GM19025 (cell line): Measurements from ENCODE around the gene TPSAB1.
"Not testable (repeated sequence)": the region's sequence is repeated elsewhere in the genome, so short reads cannot be mapped to it uniquely, and the experiment has no call there.

Source experiments
- ATAC-seq: cut with Tn5 transposase; IDR thresholded peaks from one replicate; pipeline ENCODE4 v1.9.1; 2021; ENCODE audit warnings: mild to moderate bottlenecking, low read depth, moderate library complexity; ENCODE audit not compliant: unreplicated experiment

Gene TPSAB1

DNA sequence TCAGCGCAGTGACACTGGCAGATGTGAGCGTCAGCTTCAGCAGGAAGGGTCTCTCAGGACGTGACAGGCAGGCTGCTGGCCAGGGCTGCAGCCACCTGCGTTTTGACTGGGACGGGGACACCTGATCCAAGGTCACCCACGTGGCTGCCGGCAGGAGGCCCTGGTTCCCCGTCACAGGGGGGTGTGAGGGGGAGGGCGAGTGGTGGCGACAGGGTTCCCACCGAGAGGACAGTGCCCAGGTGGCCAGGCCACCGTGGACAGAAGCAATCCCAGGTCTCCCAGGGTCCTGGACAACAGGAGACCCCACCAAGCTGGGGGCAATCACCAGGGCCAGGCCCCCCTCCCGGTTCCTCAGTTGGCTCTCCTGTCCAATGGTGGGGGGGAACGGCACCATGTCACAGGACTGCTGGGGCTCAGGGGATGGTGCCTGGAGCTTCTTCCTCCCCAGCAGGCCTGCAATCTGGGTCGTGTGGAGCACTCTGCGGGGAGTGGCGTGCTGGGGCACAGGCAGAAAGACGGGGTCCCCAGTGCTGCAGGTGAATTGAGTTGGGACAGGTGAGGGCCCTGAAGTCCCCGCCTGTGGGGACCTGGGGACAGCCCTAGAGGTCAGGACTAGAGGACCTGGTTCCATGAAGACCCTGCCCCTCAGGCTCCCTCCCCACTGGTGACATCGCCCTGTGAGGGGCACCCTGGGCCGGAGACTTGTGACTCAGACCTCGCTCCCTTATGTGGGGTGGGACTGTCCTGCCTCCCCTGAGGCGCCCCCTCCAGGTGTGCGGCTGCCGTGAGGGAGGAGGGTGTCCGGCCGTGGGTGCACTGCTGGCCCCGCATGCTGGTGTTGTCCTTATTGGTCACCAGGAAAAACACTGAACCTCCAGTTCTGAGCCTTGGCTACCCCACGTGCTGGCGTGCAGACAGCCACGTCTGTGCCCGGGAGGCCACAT is 3.7 kb downstream of the TPSAB1 start:
- not testable (repeated sequence) for ATAC-seq

DNA sequence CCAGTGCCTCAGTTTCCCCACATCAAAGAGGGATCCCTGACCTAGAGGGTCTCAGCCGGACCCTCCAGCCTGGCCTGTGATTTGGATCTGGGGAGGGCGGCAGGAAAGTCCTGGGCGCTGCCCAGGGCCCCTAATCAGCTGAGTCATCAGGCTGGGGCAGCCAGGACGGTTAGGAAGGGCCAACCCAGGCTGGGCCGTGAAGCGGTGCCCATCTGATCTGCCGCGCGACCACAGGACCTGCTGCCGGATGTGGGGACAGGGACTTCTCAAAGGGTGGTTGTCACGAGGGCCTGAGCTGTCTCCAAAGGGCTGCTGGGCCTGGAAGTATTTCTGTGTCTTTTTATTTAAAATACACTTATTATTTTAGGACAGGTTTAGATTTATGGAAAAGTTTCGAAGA is 4.4 kb downstream of the TPSAB1 start:
- ATAC-seq = no peak

DNA sequence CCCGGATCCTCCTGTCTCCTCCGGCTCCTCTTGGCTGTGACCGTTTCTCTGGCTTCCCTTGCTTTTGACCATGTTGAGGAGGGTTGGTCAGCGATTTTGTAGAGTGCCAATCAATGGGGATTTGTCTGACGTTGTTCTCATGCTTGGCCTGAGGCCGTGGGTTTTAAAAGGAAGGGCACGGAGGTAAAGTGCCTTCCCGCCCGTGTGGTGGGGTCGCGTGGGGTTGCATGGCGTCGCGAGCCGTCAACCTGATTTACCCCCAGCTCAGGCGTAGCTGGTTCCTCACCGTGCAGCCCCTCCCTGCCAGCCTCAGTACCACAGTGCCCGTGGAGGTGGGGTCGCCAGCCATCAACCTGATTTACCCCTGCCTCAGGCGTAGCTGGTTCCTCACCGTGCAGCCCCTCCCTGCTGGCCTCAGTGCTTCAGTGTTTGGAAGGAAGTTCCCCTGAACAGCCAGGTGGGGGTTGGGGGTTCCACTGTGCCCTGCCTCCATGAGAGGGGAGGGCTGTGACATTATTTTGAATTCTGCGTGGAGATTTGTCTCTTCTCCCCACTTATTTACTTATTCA is 5.0 kb downstream of the TPSAB1 start:
- no peak for ATAC-seq

DNA sequence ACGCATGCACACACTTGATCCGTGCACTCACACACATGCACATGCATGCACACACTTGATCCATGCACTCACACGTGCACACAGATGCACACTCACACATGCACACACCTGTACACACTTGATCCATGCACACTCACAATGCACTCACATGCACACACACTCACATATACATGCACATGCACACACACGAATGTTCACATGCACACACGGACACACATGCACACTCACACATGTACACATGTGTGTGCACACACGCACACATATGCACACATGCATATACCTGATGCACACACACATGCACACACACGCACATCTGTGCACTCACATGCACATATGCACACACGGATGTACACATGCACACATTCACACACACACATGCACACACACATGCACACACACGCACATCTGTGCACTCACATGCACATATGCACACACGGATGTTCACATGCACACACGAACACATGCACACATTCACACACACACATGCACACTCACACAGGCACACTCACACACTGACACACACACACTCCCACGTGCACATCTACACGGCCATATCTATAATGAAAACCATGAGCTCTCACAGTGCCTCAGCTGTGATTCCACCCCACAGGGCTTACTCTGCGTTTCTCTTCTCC is 7.5 kb downstream of the TPSAB1 start:
- ATAC-seq = not testable (repeated sequence)

DNA sequence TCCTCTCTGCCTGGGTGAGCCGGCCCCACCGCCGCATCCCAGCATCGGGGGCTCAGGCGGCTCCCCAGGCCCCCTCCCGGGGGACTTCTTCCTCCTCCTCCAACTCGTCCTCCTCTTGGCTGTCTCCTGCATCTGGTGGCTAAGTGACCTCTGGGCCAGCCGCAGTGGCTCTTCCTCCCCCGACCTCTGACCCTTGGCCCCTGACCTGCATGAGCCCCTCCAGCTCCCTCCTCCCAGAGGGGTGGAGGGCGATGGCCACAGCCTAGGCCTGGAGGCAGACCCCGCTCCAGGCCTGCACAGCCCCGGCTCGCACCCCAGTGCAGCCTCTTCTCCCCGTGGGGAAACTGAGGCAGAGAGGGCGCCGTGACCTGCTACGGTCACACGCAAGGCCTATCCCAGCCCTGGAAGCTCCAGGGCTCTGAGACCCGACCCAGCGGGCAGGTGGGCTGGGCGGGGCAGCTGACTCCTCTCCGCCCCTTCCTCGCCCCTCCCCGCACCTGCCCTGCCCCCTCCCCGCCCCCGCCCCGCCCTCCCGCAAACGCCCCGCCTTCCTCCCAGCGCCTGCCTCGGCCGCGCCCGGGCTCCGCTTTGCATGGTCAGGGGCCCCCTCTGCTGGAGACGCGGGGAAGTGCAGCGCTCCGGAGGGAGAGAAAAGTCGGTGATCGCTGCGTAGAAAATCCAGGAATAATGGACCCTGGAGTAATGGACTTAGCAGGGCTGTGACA is 8.7 kb downstream of the TPSAB1 start:
- not testable (repeated sequence) for ATAC-seq

DNA sequence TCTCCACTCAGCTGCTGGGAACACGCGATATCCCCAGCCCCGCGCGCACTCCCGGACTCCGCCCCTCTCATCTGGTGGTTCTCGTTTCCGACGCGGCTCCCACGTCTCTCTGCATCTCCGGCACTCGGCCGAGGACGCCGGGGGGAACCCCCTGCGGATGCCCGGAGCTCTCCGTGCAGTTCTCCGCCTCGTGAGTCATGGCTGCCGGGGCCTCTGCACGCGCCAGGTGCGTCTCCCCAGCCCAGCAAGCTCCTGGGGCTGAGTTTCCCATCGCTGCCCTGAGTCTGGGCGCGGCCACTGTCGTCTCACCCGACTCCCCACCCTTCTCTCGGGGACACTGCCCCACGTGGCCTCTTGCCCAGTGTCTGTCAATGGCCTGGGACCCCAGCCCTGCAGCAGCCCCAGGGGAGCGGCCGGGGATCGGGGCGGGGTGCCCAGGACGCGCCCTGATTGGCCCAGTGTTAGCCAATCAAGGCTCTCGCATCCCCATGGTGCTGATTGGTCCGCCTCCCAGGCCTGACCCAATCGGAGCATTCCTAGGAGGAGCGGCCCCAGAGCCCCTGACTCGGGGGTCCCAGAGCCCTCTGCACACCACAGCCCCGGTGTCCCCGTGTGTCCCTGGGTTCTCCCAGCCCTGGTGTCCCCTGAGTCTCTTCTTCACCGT is 13.3 kb downstream of the TPSAB1 start:
- ATAC-seq = not testable (repeated sequence)

DNA sequence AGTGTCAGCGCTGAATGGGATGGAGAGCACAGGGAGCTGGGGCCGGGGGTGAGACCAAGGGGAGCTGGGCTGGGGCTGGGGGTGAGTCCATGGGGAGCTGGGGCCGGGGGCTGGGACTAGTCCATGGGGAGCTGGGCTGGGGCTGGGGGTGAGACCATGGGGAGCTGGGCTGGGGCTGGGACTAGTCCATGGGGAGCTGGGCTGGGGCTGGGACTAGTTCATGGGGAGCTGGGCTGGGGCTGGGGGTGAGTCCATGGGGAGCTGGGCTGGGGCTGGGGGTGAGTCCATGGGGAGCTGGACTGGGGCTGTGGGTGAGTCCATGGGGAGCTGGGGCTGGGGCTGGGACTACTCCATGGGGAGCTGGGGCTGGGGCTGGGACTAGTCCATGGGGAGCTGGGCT is 14.3 kb downstream of the TPSAB1 start:
- ATAC-seq = not testable (repeated sequence)

DNA sequence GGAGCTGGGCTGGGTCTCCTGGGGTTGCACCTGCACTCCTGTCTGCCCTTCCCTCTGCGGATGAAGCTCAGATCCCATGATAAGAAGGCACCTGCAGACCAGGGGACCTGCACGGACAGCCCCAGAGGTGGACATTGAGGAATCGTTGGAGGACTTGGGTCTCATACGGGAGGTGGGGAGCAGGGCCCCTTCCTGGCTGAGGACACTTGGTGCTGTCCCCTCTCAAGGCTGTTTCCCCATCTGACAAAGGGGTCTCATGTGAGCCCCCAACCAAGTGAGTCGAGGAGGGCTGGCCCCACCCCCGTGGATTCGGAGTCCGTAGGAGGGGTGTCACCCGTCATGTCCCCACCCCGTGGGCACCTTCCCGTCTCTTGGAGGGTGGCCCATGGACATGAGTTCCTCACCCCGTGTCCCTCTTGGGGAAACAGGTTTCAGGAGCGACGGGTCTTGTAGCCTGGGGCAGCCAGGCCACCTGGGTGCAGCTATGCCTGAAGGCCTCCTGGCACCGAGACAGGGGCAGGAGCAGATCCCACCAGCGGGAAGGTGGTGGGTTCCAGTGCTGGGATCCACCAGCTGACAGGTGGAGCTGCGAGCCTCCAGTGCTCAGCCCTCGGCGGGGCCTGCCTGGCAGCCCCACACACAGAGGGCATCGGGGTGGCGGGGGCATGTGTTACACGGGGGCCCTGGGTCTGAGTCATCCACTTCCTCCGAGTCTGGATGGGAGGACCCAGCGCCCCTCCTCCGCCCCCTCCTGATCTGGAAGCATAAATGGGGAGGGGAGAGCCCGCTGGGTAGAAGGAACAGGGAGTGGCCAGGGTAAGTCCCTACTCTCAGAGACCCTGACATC is 15.0 kb downstream of the TPSAB1 start, which contains the start of gene TPSD1:
TPSD1 (plus strand) TSS at position 794 of the 847 bp plus-strand sequence. CDS start 212 bp downstream, outside the sequence.
- not testable (repeated sequence) for ATAC-seq

DNA sequence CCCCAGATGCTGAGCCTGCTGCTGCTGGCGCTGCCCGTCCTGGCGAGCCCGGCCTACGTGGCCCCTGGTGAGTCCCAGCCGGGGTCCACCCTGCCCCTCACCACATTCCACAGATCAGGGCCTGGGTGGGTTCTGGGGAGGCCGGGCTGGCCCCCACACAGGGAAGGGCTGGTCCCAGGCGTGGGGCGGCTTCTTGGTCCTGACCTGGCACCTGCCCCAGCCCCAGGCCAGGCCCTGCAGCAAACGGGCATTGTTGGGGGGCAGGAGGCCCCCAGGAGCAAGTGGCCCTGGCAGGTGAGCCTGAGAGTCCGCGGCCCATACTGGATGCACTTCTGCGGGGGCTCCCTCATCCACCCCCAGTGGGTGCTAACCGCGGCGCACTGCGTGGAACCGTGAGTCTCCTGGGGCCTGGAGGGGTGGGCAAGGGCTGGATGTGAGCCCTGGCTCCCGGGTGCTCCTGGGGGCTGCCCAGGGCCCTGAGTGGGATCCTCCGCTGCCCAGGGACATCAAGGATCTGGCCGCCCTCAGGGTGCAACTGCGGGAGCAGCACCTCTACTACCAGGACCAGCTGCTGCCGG is 15.9 kb downstream of the TPSAB1 start:
- ATAC-seq = not testable (repeated sequence)

DNA sequence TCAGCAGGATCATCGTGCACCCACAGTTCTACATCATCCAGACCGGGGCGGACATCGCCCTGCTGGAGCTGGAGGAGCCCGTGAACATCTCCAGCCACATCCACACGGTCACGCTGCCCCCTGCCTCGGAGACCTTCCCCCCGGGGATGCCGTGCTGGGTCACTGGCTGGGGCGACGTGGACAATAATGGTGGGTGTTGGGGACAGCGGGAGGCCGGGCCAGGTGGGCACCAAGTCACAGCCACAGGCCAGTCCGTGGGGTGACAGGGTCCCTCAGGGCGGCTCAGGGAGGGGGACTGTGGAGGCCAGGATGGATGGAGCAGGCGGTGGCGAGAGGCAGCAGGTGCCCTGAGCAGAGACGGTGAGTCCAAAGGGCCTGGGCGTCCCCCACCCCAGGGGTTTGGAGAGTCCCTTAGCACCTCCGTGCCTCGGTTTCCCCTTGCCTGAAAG is 16.4 kb downstream of the TPSAB1 start:
- no peak for ATAC-seq

DNA sequence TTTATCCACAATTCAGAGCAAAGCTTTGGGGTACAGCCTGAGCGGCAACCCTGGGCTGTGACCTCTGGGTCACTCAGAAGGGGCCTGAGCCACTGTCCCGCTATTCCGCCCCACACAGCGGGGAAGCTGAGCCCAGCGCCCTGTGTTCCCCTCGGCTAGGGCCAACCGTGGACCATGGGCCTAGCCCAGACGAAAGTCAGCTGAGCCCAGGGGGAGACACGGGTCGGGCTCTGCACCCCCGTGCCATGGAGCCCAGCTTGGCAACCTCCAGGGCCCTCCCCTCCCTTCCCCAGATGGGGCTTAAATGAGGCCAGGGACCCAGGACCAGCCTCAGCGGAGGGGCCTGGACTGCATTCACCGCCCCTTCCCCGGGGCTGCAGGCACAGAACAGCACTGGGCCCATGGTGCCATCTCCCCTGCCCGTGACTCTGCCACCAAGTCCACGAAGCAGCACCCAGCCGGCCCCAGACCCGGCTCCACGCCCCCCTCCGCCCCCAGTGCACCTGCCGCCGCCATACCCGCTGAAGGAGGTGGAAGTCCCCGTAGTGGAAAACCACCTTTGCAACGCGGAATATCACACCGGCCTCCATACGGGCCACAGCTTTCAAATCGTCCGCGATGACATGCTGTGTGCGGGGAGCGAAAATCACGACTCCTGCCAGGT is 17.2 kb downstream of the TPSAB1 start:
- ATAC-seq = no peak

DNA sequence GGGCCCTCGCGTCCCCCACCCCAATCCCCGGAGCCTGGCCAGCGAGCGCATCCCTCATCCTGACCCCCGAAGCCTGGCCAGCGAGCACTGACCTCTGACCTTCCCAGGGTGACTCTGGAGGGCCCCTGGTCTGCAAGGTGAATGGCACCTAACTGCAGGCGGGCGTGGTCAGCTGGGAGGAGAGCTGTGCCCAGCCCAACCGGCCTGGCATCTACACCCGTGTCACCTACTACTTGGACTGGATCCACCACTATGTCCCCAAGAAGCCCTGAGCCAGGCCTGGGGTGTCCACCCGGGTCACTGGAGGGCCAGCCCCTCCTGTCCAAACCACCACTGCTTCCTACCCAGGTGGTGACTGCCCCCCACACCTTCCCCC is 17.7 kb downstream of the TPSAB1 start:
- no peak for ATAC-seq

DNA sequence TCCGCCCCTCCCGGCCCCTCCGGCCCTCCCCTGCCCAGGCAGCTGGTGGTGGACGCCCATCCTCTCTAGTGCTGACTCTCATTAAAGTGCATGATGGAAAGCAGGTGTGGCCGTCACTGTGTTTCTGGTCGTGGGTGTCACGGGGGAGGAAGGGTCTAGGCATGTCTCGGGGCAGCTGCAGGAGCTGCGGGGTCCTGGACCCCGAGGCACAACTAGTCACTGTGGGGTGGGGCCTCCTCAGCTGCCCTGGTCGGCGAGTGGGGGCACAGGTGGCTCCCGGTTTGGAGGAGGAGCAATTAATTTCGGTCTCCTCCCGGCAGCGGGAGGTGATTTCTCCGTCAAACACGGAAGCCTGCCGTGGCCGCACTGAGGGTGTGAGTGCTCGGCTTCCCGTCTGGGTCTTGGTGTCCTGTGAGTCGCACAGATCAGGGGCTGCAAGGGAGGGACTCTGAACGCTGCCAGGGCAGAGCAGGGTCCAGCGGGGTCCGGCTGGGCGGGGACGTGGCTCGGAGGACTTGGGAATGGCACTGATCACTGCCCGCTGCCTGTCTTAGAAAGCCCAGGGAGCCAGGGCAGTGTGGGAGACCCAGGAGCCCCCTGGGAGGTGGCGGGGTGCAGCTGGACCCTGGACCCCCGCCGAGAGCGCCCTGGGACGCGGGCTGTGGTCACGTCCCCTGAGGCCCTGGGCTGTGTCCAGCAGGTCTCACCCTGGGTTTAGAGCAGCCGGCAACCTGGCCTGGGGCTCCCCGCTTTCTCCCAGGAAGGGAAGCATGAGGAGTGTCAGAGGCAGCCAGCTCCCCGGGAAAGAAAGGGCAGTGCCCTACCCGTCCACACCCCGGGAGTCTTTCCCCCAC is 18.6 kb downstream of the TPSAB1 start:
- ATAC-seq = no peak

DNA sequence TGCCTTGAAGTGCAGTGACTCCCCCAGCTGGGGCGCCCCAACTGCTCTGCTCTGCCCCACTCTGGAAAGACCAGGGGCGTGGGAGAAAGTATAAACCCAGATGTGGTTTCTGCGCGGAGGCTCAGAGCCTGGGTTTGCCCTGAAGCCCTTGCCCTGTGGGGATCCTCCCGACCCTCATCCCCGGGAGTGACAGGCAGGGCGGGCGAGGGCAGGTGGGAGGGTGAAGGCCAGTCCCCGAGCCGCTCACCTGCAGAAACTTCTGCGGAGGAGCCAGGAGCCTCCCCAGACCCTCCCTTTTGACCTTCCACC is 19.2 kb downstream of the TPSAB1 start:
- ATAC-seq = no peak

DNA sequence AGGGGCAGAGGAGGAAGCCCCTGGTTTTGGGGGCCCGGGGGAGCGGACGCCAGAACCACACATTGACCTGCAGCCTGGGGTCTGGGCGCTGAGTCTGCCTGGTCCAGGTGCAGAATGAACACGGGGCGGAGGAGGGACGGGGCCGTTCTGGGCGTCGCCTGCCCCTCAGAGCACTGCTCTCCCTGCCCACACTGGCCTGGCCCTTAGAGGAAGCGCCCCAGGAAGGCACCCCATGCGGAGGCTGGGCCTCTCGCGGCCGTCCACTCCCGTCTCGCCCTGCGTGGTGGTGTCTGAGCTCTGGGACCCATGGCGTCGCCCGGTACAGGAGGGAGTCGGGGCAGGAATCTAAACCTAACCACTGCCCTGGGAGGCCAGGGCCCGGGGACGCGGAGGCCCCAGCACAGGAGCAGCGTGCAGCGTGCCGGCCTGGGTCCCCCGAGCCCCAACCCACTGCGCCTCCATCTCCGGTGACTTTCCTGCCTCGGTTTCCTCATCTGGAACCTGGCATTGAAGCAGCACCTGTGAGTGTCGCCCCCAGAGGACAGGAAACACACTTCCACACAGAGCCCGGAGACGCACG is 19.7 kb downstream of the TPSAB1 start:
- ATAC-seq = no peak

DNA sequence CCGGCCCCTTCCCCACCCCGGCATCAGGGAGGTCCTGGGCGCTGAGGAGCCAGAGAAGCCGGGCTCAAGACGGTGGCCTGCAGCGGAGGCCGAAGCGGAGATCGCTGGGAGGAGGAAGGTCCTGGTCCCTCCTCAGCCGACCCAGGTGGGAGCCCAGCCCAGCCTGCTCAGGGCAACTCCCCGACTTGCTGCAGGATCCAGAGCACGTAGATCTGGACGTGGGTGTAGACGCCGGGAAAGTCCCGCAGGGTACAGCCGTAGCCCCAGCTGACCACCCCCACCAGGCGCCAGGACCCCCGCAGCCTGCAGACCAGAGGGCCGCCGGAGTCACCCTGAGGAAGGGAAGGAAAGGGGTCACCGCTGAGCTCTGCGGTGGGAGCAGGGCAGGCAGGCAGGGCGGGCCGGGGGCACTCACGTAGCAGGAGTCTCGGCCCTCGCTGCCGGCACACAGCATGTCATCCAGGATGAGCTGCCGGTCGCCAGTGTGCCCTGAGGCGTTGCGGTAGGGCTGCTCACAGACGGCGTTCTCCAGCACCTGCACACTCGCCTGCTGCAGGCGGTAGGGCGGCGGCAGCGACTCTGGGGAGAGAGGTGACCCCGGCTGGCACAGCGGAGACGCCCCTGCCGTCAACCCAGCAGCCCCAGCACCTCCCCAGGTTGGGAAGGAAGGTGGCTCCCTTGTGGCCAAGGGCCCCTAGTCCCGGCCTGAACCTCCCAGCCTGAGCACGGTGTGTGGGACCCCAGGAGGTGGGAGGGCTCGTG is 20.8 kb downstream of the TPSAB1 start:
- ATAC-seq = no peak
